Activated T-cell treated with anti-CD3 and anti-CD28 coated beads, Interleukin-2, amount 50 U/mL, for 48 hours (primary cell): Measurements from ENCODE around the gene PCNX2.
"Not testable (repeated sequence)": the region's sequence is repeated elsewhere in the genome, so short reads cannot be mapped to it uniquely, and the experiment has no call there.

Experiments
- DNase-seq, 2 experiments: peaks; one replicate each; pipeline ENCODE4 v3.0.0-alpha.2; 2020

PCNX2 gene

GRCh38 chr1:233140974-233141373 lies 154.6 kb downstream of the PCNX2 start:
- DNase-seq: no peak

GRCh38 chr1:233140499-233140898 lies 155.0 kb downstream of the PCNX2 start:
- DNase-seq: no peak

GRCh38 chr1:233138788-233139585 lies 156.5 kb downstream of the PCNX2 start:
- no peak for DNase-seq

- no peak for DNase-seq
These were observed 159.7 kb downstream of the PCNX2 start for GRCh38 chr1:233135833-233136232.

- DNase-seq: no peak
These were observed 163.1 kb downstream of the PCNX2 start for GRCh38 chr1:233132445-233132844.

- not testable (repeated sequence) for DNase-seq
These were observed 166.5 kb downstream of the PCNX2 start for GRCh38 chr1:233129031-233129430.

- no peak for DNase-seq
These were observed 168.4 kb downstream of the PCNX2 start for GRCh38 chr1:233127157-233127556.

GRCh38 chr1:233122779-233123178 lies 172.7 kb downstream of the PCNX2 start:
- DNase-seq: no peak

- DNase-seq: no peak
These were observed 173.5 kb downstream of the PCNX2 start for GRCh38 chr1:233121947-233122559.

- no peak for DNase-seq
These were observed 180.7 kb downstream of the PCNX2 start for GRCh38 chr1:233114860-233115259.

- no peak for DNase-seq
These were observed 181.4 kb downstream of the PCNX2 start for GRCh38 chr1:233114159-233114558.

- DNase-seq: peak; percentile 46 to 55
These were observed 182.3 kb downstream of the PCNX2 start for GRCh38 chr1:233113009-233113879.

- no peak for DNase-seq
These were observed 183.1 kb downstream of the PCNX2 start for GRCh38 chr1:233112186-233113008.

GRCh38 chr1:233111731-233112130 lies 183.8 kb downstream of the PCNX2 start:
- DNase-seq: no peak

GRCh38 chr1:233109096-233109495 lies 186.4 kb downstream of the PCNX2 start:
- no peak for DNase-seq

- DNase-seq: not testable (repeated sequence)
These were observed 187.8 kb downstream of the PCNX2 start for GRCh38 chr1:233107716-233108130.

- no peak for DNase-seq
These were observed 188.3 kb downstream of the PCNX2 start for GRCh38 chr1:233107130-233107660.

- DNase-seq: no peak
These were observed 190.3 kb downstream of the PCNX2 start for GRCh38 chr1:233105225-233105624.

- no peak for DNase-seq
These were observed 193.2 kb downstream of the PCNX2 start for GRCh38 chr1:233102341-233102740.

GRCh38 chr1:233097959-233098580 lies 197.5 kb downstream of the PCNX2 start:
- no peak for DNase-seq

GRCh38 chr1:233097546-233097945 lies 198.0 kb downstream of the PCNX2 start:
- DNase-seq: no peak

GRCh38 chr1:233094691-233095090 lies 200.8 kb downstream of the PCNX2 start:
- DNase-seq: no peak
